ENCODE measurements around the gene GUCY1A2. TPM values are rescaled to one million over a fixed set of nuclear protein-coding genes. Genes with fewer than 3 reads are reported as not detected.

The GUCY1A2 gene
- total and polyA plus RNA-seq, 2 donors (not counting 3 experiments of a cell fraction or from before 2014, with no cell fraction given) = 0.02 to 0.03 TPM

DNA sequence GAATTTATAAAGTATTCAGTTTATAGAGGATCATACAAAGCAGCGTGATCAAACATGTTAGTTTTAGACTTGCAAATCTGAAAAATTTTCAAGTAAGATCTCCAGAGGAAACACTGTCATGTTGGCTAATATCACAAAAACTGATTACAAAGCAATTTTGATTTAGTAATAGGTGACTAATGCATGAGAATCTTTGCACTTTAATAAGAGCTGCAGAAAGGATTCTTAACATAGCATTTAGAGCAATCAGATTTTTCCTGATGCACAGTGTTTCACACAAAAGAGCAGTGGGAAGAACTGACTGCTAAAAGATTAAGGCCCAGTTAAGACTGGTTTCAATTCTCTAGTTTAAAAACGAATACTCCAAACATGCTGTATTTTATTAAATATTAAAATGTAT, 321.2 kb downstream of the GUCY1A2 start:
- FAIRE-seq (no peak), DNase-seq (ENCODE audit: low read depth, low spot score) (no peak)
- Histone ChIP-seq H2AFZ (ENCODE audit: low read depth, low read length) (no peak overlapping the region), H3K27ac (ENCODE audit: insufficient read depth, low read depth, low read length) (no peak overlapping the region), H3K4me3 (replicated peaks in 1 of 3; ENCODE audit: insufficient read depth in 1 of 3, low read depth in 1 of 3, low read length in 3 of 3) (no peak overlapping the region), H3K9ac (replicated peaks; ENCODE audit: extremely low read depth, insufficient read depth, low read length) (no peak overlapping the region), H4K20me1 (replicated peaks; ENCODE audit: control insufficient read depth, extremely low read depth, insufficient read depth, low read length) (no peaks in the 10 kb centered on the region), H3K4me1 (ENCODE audit: control insufficient read depth, extremely low read depth, insufficient read depth, low read length) (no peaks in the 10 kb centered on the region), H3K79me2 (ENCODE audit: control insufficient read depth, insufficient read depth, low read length) (no peaks in the 10 kb centered on the region), H3K36me3 (ENCODE audit: control insufficient read depth in 2 of 2, extremely low read depth in 1 of 2, insufficient read depth in 2 of 2, low read length in 2 of 2) (no peaks in the 10 kb centered on the region), H3K27me3 (ENCODE audit: control insufficient read depth in 2 of 2, insufficient read depth in 2 of 2, low read length in 2 of 2) (no peaks in the 10 kb centered on the region), H3K9me3 (replicated peaks; ENCODE audit: control insufficient read depth, insufficient read depth, low read length) (no peaks in the 10 kb centered on the region), H3K4me2 (ENCODE audit: insufficient read depth, low read length) (no peak overlapping the region), H3K9me1 (replicated peaks; ENCODE audit: control insufficient read depth, extremely low read depth, insufficient read depth, low read length) (no peaks in the 10 kb centered on the region)
- no TSS peak for BruUV-seq (replicated peaks)
- TF ChIP-seq FOS (IDR thresholded peaks at IDR 0.05; ENCODE audit: borderline replicate concordance, insufficient read depth, low read length) (no peak), EZH2 (IDR thresholded peaks at IDR 0.05; ENCODE audit: borderline replicate concordance, low read depth, low read length, severe bottlenecking) (no peak), JUN (IDR thresholded peaks at IDR 0.05; ENCODE audit: borderline replicate concordance, insufficient read depth, insufficient read length, low read depth) (no peak), GATA2 (IDR thresholded peaks at IDR 0.05; ENCODE audit: insufficient read depth, insufficient read length, low read depth, low read length) (no peak), MYC (IDR thresholded peaks at IDR 0.05; ENCODE audit: low read depth, low read length) (no peak), POLR2A (IDR thresholded peaks at IDR 0.05; ENCODE audit: low read depth, low read length) (no peak), POLR2AphosphoS5 (IDR thresholded peaks at IDR 0.05; ENCODE audit: insufficient read depth, low read depth, low read length) (no peak)
- TF ChIP-seq, protein P1, sequence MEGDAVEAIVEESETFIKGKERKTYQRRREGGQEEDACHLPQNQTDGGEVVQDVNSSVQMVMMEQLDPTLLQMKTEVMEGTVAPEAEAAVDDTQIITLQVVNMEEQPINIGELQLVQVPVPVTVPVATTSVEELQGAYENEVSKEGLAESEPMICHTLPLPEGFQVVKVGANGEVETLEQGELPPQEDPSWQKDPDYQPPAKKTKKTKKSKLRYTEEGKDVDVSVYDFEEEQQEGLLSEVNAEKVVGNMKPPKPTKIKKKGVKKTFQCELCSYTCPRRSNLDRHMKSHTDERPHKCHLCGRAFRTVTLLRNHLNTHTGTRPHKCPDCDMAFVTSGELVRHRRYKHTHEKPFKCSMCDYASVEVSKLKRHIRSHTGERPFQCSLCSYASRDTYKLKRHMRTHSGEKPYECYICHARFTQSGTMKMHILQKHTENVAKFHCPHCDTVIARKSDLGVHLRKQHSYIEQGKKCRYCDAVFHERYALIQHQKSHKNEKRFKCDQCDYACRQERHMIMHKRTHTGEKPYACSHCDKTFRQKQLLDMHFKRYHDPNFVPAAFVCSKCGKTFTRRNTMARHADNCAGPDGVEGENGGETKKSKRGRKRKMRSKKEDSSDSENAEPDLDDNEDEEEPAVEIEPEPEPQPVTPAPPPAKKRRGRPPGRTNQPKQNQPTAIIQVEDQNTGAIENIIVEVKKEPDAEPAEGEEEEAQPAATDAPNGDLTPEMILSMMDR (IDR thresholded peaks at IDR 0.05; ENCODE audit: extremely low read depth in 1 of 2, insufficient read depth in 1 of 2, low read depth in 1 of 2, low read length in 2 of 2) = no peak
- TF ChIP-seq, protein P2, sequence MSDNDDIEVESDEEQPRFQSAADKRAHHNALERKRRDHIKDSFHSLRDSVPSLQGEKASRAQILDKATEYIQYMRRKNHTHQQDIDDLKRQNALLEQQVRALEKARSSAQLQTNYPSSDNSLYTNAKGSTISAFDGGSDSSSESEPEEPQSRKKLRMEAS (IDR thresholded peaks at IDR 0.05; ENCODE audit: insufficient read depth, insufficient read length) = no peak
- dilution Hi-C loops (cut with MboI; ENCODE audit: extremely low pct_ligation_motif_present, low sequenced_read_pairs) = no loop called here
- intact Hi-C loops (cut with micrococcal nuclease) = no loop called here
- POLR2A ChIA-PET = no interaction called here
- CTCF ChIA-PET = no interaction called here
